HCT116 (cell line): ENCODE measurements around the gene PPP4R3C. TPM values are rescaled to one million over a fixed set of nuclear protein-coding genes. Genes with fewer than 3 reads are reported as not detected.

ENCODE experiments used
- ATAC-seq: fragments of 200-7000 bp; cut with Tn5 transposase; 2 replicates; pipeline ENCODE4 v1.9.1; 2020; ENCODE audit warnings: mild to moderate bottlenecking, moderate library complexity
- BruUV-seq: library from RNA; stranded (reverse); fragments of 400-500 nt; replicated peaks from 2 replicates; lab custom pipeline; 2021; lab: Mats Ljungman, UMichigan
- CTCF ChIA-PET: fragments of 300-600 bp; sonication (Branson Sonifier 250); formaldehyde crosslinking; loops from one replicate; lab custom pipeline; 2021; ENCODE audit warnings: antibody characterized with exemption; lab: Charles Lee
- POLR2A ChIA-PET: fragments of 300-600, 350-600 bp; sonication (Branson Sonifier 250); formaldehyde crosslinking; loops from one replicate; lab custom pipeline; 2021; ENCODE audit warnings: antibody characterized with exemption; lab: Charles Lee
- RAD21 ChIA-PET, 2 experiments: fragments of 300-600 bp; sonication (Branson Sonifier 250); formaldehyde crosslinking; loops; one replicate each; lab custom pipeline; 2023; ENCODE audit warnings: low total read pairs in 2 of 2; ENCODE audit not compliant: uncharacterized antibody in 2 of 2, unreplicated experiment in 2 of 2, low non-redundant PET in 1 of 2; lab: Charles Lee
- DNase-seq: peaks from one replicate; pipeline ENCODE4 v3.0.0-alpha.2; 2010; ENCODE audit warnings: low read depth, low spot score
- H2AFZ ChIP-seq: fragments of 200-600 bp; shearing (Covaris generic), sonication (generic); 2 replicates; pipeline ENCODE4 v1.6.1; 2017; ENCODE audit warnings: low read depth, mixed run types, mixed read lengths, antibody characterized with exemption, low read length; ENCODE audit not compliant: poor library complexity, severe bottlenecking
- H3K27ac ChIP-seq: 2 replicates; pipeline ENCODE4 v1.5.1; 2012; ENCODE audit warnings: low read depth, low read length
- H3K27me3 ChIP-seq: fragments of 200-600 bp; sonication (generic); 2 replicates; pipeline ENCODE4 v1.6.1; 2016; ENCODE audit warnings: mixed run types, low read length, mixed read lengths; ENCODE audit not compliant: insufficient read depth
- H3K36me3 ChIP-seq, 2 experiments: fragments of 200-500 bp in 1 of 2; fragments of 200-600 bp in 1 of 2; sonication (Bioruptor generic) in 1 of 2; sonication (generic) in 1 of 2; 2 replicates each; pipeline versions ENCODE4 v1.5.1 to v1.6.1; 2014 to 2016; ENCODE audit warnings: low read length in 2 of 2, inconsistent platforms in 1 of 2, mixed read lengths in 1 of 2, mixed run types in 1 of 2; ENCODE audit not compliant: insufficient read depth in 2 of 2, control insufficient read depth in 1 of 2
- H3K4me1 ChIP-seq, 2 experiments: fragments of 200-600 bp in 1 of 2; sonication (generic) in 1 of 2; 2 replicates each; pipeline versions ENCODE4 v1.5.1 to v1.6.1; 2012 to 2017; ENCODE audit warnings: low read length in 2 of 2, inconsistent platforms in 1 of 2, mild to moderate bottlenecking in 1 of 2, mixed read lengths in 1 of 2, mixed run types in 1 of 2, moderate library complexity in 1 of 2; ENCODE audit not compliant: insufficient read depth in 2 of 2, control insufficient read depth in 1 of 2
- H3K4me2 ChIP-seq: fragments of 200-600 bp; sonication (generic); 2 replicates; pipeline ENCODE4 v1.6.1; 2017; ENCODE audit warnings: mixed run types, low read length, mixed read lengths
- H3K4me3 ChIP-seq, 2 experiments: fragments of 200-600 bp in 1 of 2; sonication (generic) in 1 of 2; replicated peaks in 1 of 2; 2 replicates each; pipeline ENCODE4 v1.5.1; 2011 to 2016; ENCODE audit warnings: low read length in 2 of 2, control low read depth in 1 of 2, low read depth in 1 of 2, mild to moderate bottlenecking in 1 of 2, mixed read lengths in 1 of 2, mixed run types in 1 of 2
- H3K79me2 ChIP-seq: fragments of 200-600 bp; sonication (generic); 2 replicates; pipeline ENCODE4 v1.6.1; 2017; ENCODE audit warnings: mild to moderate bottlenecking, mixed run types, low read length, moderate library complexity, mixed read lengths; ENCODE audit not compliant: insufficient read depth
- H3K9ac ChIP-seq: fragments of 200-600 bp; sonication (generic); 2 replicates; pipeline ENCODE4 v1.6.1; 2016; ENCODE audit warnings: low read length, mixed read lengths
- H3K9me2 ChIP-seq: fragments of 200-600 bp; sonication (generic), shearing (Covaris generic); 2 replicates; pipeline ENCODE4 v1.6.1; 2017; ENCODE audit warnings: mixed run types, mild to moderate bottlenecking, moderate library complexity; ENCODE audit not compliant: insufficient read depth
- H3K9me3 ChIP-seq, 2 experiments: fragments of 200-500 bp in 1 of 2; fragments of 200-600 bp in 1 of 2; sonication (Bioruptor generic) in 1 of 2; sonication (generic) in 1 of 2; 2 replicates each; pipeline ENCODE4 v1.6.1; 2014 to 2017; ENCODE audit warnings: low read length in 2 of 2, mixed read lengths in 2 of 2, inconsistent platforms in 1 of 2, low read depth in 1 of 2, mild to moderate bottlenecking in 1 of 2, mixed run types in 1 of 2, moderate library complexity in 1 of 2; ENCODE audit not compliant: control insufficient read depth in 1 of 2, insufficient read depth in 1 of 2
- H4K20me1 ChIP-seq: fragments of 200-600 bp; sonication (generic), shearing (Covaris generic); 2 replicates; pipeline ENCODE4 v1.6.1; 2017; ENCODE audit warnings: mixed run types, mild to moderate bottlenecking, moderate library complexity; ENCODE audit not compliant: insufficient read depth
- CBX3 ChIP-seq: IDR thresholded peaks from 2 replicates; pipeline ENCODE4 v1.6.1; 2012; ENCODE audit warnings: low read depth
- CEBPB ChIP-seq: IDR thresholded peaks from 2 replicates; pipeline ENCODE4 v1.6.1; 2012; ENCODE audit warnings: low read depth
- CTCF ChIP-seq, 3 experiments: fragments of 200-600 bp in 1 of 3; sonication (generic) in 1 of 3; IDR thresholded peaks in 2 of 3; conservative IDR thresholded peaks in 1 of 3; 2 replicates each; pipeline ENCODE4 v1.5.1; 2012 to 2017; ENCODE audit warnings: low read depth in 2 of 3, low read length in 2 of 3, antibody characterized with exemption in 1 of 3, borderline replicate concordance in 1 of 3, control low read depth in 1 of 3, mild to moderate bottlenecking in 1 of 3, mixed read lengths in 1 of 3, mixed run types in 1 of 3, moderate library complexity in 1 of 3; ENCODE audit not compliant: insufficient read depth in 1 of 3
- EZH2phosphoT487 ChIP-seq: fragments of 200-600 bp; IDR thresholded peaks from 2 replicates; pipeline ENCODE4 v1.6.1; 2018; ENCODE audit warnings: antibody characterized with exemption, borderline replicate concordance
- JUND ChIP-seq: IDR thresholded peaks from 2 replicates; pipeline ENCODE4 v1.6.1; 2012
- MAX ChIP-seq: IDR thresholded peaks from 2 replicates; pipeline ENCODE4 v1.6.1; 2012
- POLR2A ChIP-seq: IDR thresholded peaks from 2 replicates; pipeline ENCODE4 v1.7.0; 2011; ENCODE audit warnings: borderline replicate concordance; ENCODE audit not compliant: insufficient read depth, insufficient read length; ENCODE audit errors: extremely low read depth
- SP1 ChIP-seq: IDR thresholded peaks from 2 replicates; pipeline ENCODE4 v1.6.1; 2012; ENCODE audit warnings: low read depth
- ZBTB33 ChIP-seq: IDR thresholded peaks from 2 replicates; pipeline ENCODE4 v1.6.1; 2011; ENCODE audit warnings: mild to moderate bottlenecking, low read length, moderate library complexity; ENCODE audit not compliant: insufficient replicate concordance; ENCODE audit errors: extremely low read depth
- intact Hi-C: fragments of 100-400 bp; cut with micrococcal nuclease; formaldehyde crosslinking; loops from 2 replicates; pipeline ENCODE4 v1.10.0; 2022
- total RNA-seq: library from RNA; stranded (reverse); gene quantifications from one replicate; pipeline ENCODE4 v1.2.1, GENCODE V29; 2021; ENCODE audit not compliant: unreplicated experiment

PPP4R3C gene
- total RNA-seq, 1 experiment from 2014 or later: not detected

GRCh38 chrX:27439771-27440170 lies 23.4 kb downstream of the PPP4R3C start (continued):
- TF ChIP-seq ZBTB33: no peak
- TF ChIP-seq CTCF (IDR thresholded peaks at IDR 0.05 in 2 of 3, conservative IDR thresholded peaks at IDR 0.05 in 1 of 3; ENCODE audit: borderline replicate concordance in 1 of 3, insufficient read depth in 1 of 3, low read depth in 2 of 3, low read length in 2 of 3): no peak
- no peak for TF ChIP-seq POLR2A
- no peak for TF ChIP-seq JUND

- BruUV-seq: no TSS peak
Observed at GRCh38 chrX:27438937-27439336, 24.2 kb downstream of the PPP4R3C start.

More at GRCh38 chrX:27438937-27439336, 24.2 kb downstream of the PPP4R3C start:
- Histone ChIP-seq H2AFZ (no peak overlapping the region), H3K9me2 (no peaks in the 10 kb centered on the region), H3K36me3 (no peaks in the 10 kb centered on the region), H3K27me3 (no peaks in the 10 kb centered on the region), H3K4me2 (no peak overlapping the region), H3K4me3 (no peak overlapping the region), H4K20me1 (no peaks in the 10 kb centered on the region), H3K9ac (no peak overlapping the region), H3K9me3 (no peaks in the 10 kb centered on the region)
- no peak for DNase-seq
- ATAC-seq: no peak
- CTCF ChIA-PET: no interaction called here
- POLR2A ChIA-PET: no interaction called here
- intact Hi-C loops: no loop called here
- no peak for TF ChIP-seq MAX
- no peak for TF ChIP-seq CTCF (IDR thresholded peaks at IDR 0.05 in 2 of 3, conservative IDR thresholded peaks at IDR 0.05 in 1 of 3; ENCODE audit: borderline replicate concordance in 1 of 3, insufficient read depth in 1 of 3, low read depth in 2 of 3, low read length in 2 of 3)
- no peak for TF ChIP-seq CBX3
- TF ChIP-seq POLR2A: no peak
- TF ChIP-seq JUND: no peak
- TF ChIP-seq CEBPB: no peak
- TF ChIP-seq EZH2phosphoT487: no peak
- no peak for TF ChIP-seq SP1
- TF ChIP-seq, all 23 proteins: peak for 0
- Histone ChIP-seq H3K27ac (no peak overlapping the region), H3K79me2 (no peaks in the 10 kb centered on the region), H3K4me1 (no peaks in the 10 kb centered on the region)
- RAD21 ChIA-PET: no interaction called here
